GM19395 (cell line): ENCODE measurements around the gene DBI.

ENCODE experiments used
- ATAC-seq: cut with Tn5 transposase; IDR thresholded peaks from one replicate; pipeline ENCODE4 v1.9.1; 2021; ENCODE audit warnings: mild to moderate bottlenecking, moderate library complexity; ENCODE audit not compliant: unreplicated experiment

The DBI gene

GRCh38 chr2:119366649-119367471, at the start of gene DBI, which contains the start of gene C2orf76:
TSS of gene DBI (plus strand) at chr2:119366977. CDS start at chr2:119367052, 75 bp downstream.
TSS of gene C2orf76 (minus strand) at chr2:119366834. CDS start at chr2:119339959, 26,875 bp downstream.
- ATAC-seq, result peak; percentile 94

GRCh38 chr2:119317554-119317953, 49.2 kb upstream of the DBI start:
- no peak for ATAC-seq

GRCh38 chr2:119319593-119319992, 47.2 kb upstream of the DBI start:
- ATAC-seq, result no peak

GRCh38 chr2:119323459-119323858, 43.3 kb upstream of the DBI start:
- ATAC-seq, result no peak

GRCh38 chr2:119324685-119325270, 42.0 kb upstream of the DBI start:
- no peak for ATAC-seq

GRCh38 chr2:119326938-119327337, 39.8 kb upstream of the DBI start:
- ATAC-seq, result no peak

GRCh38 chr2:119327431-119327830, 39.3 kb upstream of the DBI start:
- ATAC-seq, result no peak

GRCh38 chr2:119332953-119333352, 33.8 kb upstream of the DBI start:
- ATAC-seq, result no peak

- ATAC-seq, result no peak
Measured at GRCh38 chr2:119333360-119333759, 33.4 kb upstream of the DBI start.

- no peak for ATAC-seq
Measured at GRCh38 chr2:119333833-119334232, 32.9 kb upstream of the DBI start.

- ATAC-seq, result no peak
Measured at GRCh38 chr2:119337749-119338148, 29.0 kb upstream of the DBI start.

- ATAC-seq, result no peak
Measured at GRCh38 chr2:119338272-119338671, 28.5 kb upstream of the DBI start.

- peak; percentile 99 for ATAC-seq
Measured at GRCh38 chr2:119338826-119339561, 27.8 kb upstream of the DBI start.

- ATAC-seq, result no peak
Measured at GRCh38 chr2:119339562-119339923, 27.2 kb upstream of the DBI start.

GRCh38 chr2:119341684-119342083, 25.1 kb upstream of the DBI start:
- no peak for ATAC-seq

GRCh38 chr2:119349289-119349688, 17.5 kb upstream of the DBI start:
- no peak for ATAC-seq

- ATAC-seq, result no peak
Measured at GRCh38 chr2:119350311-119350998, 16.3 kb upstream of the DBI start.

GRCh38 chr2:119352357-119352756, 14.4 kb upstream of the DBI start:
- peak; percentile 97 for ATAC-seq

GRCh38 chr2:119354860-119355259, 11.9 kb upstream of the DBI start:
- no peak for ATAC-seq

GRCh38 chr2:119359774-119360173, 7.0 kb upstream of the DBI start:
- ATAC-seq, result no peak

GRCh38 chr2:119360423-119360966, 6.3 kb upstream of the DBI start:
- ATAC-seq, result no peak
